Stimulated activated CD4-positive, alpha-beta T cell treated with anti-CD3 and anti-CD28 coated beads, Interleukin-12 subunit alpha, Interleukin-12 subunit beta, amount 100 ng/mL, for 48 hours (primary cell): ENCODE data around the gene SHISAL2A.
A peak's percentile ranks its signal among the peaks of the same experiment; 100 is the strongest.
"Not testable (repeated sequence)": the region's sequence is repeated elsewhere in the genome, so short reads cannot be mapped to it uniquely, and the experiment has no call there.

Experiments
- DNase-seq, 3 donors: peaks; one replicate each; pipeline ENCODE4 v3.0.0-alpha.2; 2020; ENCODE audit warnings: low read depth in 2 of 3, low spot score in 1 of 3

SHISAL2A gene

DNA sequence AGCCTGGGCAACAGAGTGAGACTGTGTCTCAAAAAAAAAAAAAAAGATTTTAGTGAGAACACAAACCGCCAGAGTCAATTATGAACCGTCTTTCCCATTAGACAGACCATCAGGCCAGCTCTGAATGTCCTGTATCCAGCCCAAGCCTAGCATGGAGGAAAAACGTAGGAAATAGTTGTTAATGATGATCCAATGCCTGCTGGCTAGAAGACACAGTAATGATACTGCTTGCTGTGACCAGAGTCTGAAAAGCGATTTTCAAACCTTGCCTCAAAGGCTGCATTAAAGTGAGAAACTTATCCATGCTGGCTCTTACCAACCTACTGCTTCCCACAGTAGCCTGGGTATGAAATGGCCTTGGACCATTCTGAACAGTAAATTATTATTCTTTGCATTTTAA, 48.2 kb downstream of the SHISAL2A start:
- no peak for DNase-seq

DNA sequence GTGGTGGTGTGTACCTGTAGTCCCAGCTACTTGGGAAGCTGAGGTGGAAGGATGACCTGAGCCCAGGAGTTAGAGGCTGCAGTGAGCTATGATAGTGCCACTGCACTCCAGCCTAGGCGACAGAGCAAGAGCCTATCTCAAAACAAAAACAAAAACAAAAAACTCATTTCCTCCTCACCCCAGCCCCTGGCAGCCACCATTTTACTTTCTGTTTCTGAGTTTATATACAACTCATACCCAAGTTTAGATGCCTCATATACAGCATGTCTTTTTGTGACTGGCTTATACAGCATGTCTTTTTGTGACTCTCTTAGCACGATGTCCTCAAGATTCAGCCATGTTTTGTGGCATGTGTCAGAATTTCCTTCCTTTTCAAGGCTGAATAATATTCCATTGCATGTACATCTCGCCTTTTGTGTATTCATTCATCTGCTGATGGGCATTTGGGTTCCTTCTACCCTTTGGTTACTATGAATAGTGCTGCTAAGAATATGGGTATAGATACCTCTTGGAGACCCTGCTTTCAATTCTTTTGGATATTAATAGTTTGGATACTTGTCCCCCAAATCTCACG, 50.5 kb downstream of the SHISAL2A start:
- DNase-seq = no peak

DNA sequence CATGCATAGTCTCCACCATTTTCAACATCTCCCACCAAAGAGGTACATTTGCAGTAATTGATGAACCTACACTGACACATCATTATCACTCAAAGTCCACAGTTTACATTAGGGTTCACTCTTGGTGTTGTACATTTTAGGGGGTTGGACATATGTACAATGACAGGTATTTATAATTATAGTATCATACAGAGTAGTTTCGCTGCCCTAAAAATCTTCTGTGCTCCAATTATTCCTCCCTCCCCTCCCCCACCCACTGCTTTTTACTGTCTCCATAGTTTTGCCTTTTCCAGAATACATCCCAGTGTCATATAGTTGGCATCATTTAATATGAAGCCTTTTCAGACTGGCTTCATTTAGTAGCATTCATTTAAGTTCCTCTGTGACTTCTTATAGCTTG, 51.6 kb downstream of the SHISAL2A start:
- DNase-seq = no peak

DNA sequence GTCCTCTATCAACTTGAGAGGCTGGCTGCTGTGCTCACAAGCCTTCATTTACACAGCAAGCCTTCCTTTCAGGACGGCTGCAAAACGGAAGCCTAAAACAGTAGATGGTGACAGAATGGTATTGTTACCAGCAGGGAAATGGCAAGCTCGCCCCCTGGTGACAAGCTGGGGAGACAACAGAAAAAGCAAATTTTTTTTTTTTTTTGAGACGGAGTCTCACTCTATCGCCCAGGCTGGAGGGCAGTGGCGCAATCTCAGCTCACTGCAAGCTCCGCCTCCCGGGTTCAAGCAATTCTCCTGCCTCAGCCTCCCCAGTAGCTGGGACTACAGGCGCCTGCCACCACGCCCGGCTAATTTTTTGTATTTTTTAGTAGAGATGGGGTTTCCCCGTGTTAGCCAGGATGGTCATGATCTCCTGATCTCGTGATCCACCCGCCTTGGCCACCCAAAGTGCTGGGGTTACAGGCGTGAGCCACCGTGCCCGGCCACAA, 53.3 kb downstream of the SHISAL2A start:
- peak; percentile 53 to 60 (median 54) for DNase-seq

DNA sequence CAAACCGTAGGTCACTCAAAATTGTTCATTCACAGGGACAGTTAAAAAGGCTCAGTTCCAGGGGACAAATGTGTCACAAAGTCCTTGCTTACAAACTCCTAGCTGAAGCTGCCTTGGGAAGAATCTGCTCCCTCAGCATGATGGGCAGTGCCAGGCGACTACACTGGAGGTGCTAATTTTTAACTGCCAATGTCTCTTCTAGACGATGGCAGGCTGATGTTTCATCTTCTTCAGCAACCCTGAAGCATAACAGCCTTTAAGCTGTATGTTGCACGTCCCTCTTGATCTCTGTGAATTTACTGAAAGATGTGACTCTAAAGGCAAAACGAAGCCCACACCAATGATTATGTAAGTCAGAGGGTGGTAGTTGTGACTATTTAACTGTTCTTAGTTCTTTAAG, 53.9 kb downstream of the SHISAL2A start:
- DNase-seq = no peak

DNA sequence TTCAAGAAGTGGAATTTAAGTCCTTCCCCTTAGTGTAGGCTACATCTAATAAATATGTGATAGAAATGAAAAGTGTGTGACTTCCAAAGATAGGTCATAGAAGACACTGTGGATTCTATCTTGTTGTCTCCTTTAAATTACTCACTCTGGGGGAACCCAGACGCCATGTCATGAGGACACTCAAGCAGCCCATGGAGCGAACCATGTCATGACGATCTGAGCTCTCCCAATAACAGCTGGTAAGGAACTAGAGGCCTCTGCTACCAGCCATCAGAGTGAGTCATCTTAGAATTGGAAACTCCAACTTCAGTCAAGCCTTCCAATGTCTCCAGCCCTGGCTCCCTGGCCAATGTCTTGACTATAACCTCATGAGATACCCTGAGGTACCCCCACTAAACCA, 58.9 kb downstream of the SHISAL2A start:
- no peak for DNase-seq

DNA sequence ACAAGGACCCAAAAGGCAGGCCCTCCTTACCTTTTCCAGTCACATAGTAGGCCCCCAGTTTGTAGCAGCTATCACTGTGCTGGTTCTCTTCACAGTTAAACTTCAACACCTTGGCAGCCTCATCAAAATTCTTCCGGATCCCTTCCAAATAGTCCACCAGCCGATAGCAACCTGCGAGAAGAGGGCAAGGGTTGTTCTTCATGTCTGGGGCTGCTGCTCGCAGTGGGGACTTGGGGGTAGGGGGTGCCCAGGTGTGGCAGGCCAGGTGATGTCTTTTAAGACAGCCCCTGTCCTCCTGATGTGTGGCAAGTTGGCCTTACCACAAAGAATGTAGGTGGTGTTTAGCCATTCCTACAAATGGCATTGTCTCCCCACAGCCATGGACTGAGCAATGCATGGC, 59.7 kb downstream of the SHISAL2A start:
- no peak for DNase-seq

DNA sequence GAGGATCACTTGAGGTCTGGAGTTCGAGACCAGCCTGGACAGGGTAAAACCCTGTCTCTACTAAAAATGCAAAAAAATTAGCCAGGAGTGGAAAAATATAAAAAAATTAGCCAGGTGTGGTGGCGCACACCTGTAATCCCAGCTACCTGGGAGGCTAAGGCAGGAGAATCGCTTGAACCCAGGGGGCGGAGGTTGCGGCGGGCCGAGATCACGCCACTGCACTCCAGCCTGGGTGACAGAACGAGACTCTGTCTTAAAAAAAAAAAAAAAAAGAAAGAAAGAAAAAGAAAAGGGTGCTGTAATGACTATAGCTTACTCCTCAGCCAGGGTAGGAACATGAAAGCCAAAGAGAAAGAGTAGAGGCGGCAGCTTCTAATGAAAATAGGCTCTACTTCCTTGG, 60.4 kb downstream of the SHISAL2A start:
- not testable (repeated sequence) for DNase-seq

DNA sequence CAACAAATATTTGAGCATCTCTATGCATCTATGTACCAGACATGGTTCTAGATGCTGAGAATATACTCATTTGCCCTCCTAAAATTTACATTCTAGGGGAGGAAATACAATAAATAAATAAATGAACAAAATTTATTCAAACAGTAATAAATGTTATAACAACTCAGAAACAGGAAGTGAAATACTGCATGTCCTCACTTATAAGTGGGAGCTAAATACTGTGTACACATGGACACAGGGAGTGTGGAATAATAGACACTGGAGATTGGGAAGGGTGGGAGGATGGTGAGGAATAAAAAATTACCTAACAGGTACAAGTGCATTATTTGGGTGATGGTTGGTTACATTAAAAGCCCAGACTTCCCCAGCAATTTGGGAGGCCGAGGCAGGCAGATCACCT, 60.9 kb downstream of the SHISAL2A start:
- no peak for DNase-seq

DNA sequence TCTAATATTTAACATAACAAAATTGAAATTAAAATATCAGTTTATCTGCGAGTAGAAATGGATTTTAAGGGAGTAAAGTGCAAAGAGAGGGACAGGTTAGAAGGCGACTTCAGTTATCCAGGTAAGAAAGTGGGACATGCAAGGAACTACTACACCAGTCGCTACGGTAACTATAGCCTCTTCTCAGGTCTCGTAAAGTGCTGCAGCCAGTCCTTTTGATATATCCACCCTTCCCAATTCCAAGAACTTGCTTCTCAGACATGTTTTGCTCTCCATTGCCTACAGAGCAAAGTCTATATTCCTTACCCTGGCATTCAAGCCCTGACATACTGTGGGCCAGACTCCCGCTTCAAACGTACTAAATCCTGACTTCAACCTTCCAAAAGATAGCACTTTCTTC, 62.7 kb downstream of the SHISAL2A start:
- DNase-seq = no peak

DNA sequence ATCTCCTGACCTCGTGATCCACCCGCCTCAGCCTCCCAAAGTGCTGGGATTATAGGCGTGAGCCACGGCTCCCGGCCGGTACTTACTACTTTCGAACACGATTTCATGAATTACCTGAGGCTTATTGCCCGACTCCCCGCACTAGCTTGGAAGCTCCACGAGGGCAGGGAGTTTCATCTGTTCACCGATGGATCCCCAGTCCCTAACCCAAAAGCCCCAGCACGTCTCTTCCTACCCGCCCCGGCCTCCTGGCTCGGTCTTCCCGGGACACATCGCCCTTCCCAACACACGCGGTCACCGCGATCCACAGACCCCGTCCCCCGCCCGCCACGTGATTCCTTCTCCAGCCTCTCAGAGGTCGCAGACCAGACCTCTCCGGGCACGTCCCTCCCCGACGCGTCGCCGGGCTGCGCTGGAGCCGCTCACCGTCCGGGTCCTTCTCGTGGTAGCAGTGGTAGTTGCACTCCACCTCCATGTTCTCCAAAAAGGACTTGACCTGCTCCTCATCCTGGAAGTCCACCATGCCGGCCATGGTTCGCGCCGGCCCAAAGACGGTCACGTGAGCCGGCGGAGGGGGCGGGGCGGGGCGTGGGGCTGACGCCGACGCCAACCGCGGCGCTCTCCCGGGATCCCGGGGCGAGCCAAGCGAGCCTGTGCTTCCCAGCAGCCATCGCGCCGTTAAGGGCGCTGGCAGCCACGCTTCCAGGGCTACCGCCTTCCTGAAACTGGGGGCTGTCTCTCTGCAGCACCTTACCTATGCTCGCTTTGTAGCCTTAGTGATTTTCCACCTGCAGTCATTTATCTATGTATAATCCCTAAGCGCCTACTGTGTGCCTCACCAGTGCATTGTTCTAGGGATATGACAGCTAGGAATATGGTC, 65.1 kb downstream of the SHISAL2A start, which contains the start of gene COA7:
Gene COA7, minus strand, starts transcription at position 553 of the 880 bp plus-strand sequence. Its CDS starts 21 bp downstream, at position 532.
- DNase-seq = peak; percentile 41 to 76 (median 50)

DNA sequence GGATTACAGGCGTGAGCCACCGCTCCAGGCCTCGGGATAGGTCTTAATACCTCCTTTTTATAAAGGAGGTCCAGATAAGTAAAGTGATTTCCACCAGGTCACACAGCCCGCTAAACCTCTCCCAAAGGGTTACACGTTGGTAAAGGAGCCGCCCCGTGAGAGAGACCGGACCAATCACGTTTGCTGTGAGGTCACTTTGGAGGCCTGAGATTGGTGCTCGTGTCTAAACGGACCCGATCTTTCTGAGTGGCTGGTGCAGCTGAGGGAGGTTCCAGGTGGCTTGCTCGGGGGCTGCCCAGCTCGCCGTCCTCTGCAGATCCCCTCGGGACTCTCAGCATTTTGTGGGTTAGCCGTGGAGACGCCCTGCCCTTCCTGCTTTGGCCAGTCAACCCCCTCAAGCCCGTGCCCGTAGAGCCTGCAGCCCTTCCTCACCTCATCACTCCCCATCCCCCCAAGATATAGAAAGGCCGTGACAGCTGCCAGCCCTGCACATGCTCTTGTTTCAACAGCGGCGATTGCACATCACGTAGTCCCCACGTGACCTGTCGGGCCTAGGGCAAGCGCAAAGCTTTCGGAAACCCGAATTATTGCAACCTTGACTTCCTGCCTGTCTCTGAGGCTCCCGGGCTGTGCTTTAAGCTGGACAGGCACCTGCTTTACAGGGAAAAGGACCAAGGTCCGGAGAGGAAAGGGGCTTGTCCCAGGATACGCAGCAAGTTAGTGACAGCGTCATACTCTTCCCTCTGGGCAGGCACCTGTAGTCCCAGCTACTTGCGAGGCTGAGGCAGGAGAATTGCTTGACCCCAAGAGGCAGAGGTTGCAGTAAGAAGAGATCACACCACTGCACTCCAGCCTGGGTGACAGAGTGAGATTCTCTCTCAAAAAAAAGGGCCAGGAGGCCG, 70.2 kb downstream of the SHISAL2A start:
- DNase-seq = peak; percentile 71 to 76 (median 73)

DNA sequence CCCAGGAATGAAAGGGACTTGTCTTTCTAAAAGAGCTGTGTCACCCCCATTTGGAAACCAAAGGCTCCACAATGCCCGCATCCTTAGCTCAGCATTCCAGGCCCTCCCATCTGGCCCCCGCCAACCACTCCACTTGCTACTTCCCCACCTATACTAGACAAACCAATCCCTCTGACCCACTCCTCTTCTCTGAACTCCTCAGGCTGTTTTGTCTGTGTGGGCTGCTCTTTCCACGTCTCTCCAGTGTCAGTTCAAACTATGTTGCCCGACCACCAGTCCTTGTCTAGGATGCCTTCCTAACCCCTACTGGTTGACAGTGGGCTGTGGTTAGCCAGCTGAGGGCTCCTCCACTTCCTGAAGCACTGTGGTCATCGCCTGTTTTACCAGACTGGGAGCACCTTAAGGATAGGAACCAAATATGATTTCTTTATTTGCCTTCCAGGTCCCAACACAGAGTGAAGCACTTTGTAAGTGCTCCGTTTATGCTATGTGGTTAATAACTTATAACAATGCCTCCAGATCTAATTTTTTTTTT, 73.2 kb downstream of the SHISAL2A start:
- DNase-seq = no peak
